Caco-2 (cell line): ENCODE measurements around the gene EPDR1. TPM values are rescaled to one million over a fixed set of nuclear protein-coding genes. Genes with fewer than 3 reads are reported as not detected.
"Not testable (repeated sequence)": the region's sequence is repeated elsewhere in the genome, so short reads cannot be mapped to it uniquely, and the experiment has no call there.

Experiments used
- BruUV-seq: library from RNA; stranded (reverse); fragments of 400-500 nt; replicated peaks from 2 replicates; lab custom pipeline; 2021; lab: Mats Ljungman, UMichigan
- CTCF ChIA-PET: fragments of 300-600 bp; sonication (Branson Sonifier 250); formaldehyde crosslinking; loops from one replicate; lab custom pipeline; 2022; ENCODE audit warnings: antibody characterized with exemption; lab: Charles Lee
- POLR2A ChIA-PET: fragments of 300-600 bp; sonication (Branson Sonifier 250); formaldehyde crosslinking; loops from one replicate; lab custom pipeline; 2022; ENCODE audit warnings: antibody characterized with exemption; lab: Charles Lee
- DNase-seq, 2 experiments: peaks; one replicate each; pipeline versions ENCODE4 v3.0.0 to v3.0.0-alpha.2; 2020 to 2022
- H3K27me3 ChIP-seq: replicated peaks from 2 replicates; pipeline ENCODE4 v1.6.0; 2011; ENCODE audit warnings: low read length; ENCODE audit not compliant: control insufficient read depth, insufficient read depth
- H3K36me3 ChIP-seq: 2 replicates; pipeline ENCODE4 v1.5.1; 2011; ENCODE audit warnings: low read length; ENCODE audit not compliant: control insufficient read depth, insufficient read depth
- H3K4me1 ChIP-seq: fragments of 250-450 bp; sonication (Bioruptor Pico); 2 replicates; pipeline ENCODE4 v1.5.1; 2020; ENCODE audit warnings: mild to moderate bottlenecking
- H3K4me3 ChIP-seq: 2 replicates; pipeline ENCODE4 v1.5.1; 2011; ENCODE audit warnings: low read depth, mild to moderate bottlenecking, control low read depth, low read length
- H3K9me3 ChIP-seq: fragments of 250-450 bp; sonication (Bioruptor Pico); 2 replicates; pipeline ENCODE4 v1.5.1; 2020; ENCODE audit warnings: mild to moderate bottlenecking, moderate library complexity
- H3K27ac Mint-ChIP-seq: one replicate; pipeline ENCODE4 v1.8.0; 2022; ENCODE audit warnings: mixed read lengths; ENCODE audit not compliant: unreplicated experiment
- H3K27me3 Mint-ChIP-seq: one replicate; pipeline ENCODE4 v1.8.0; 2022; ENCODE audit warnings: mixed read lengths; ENCODE audit not compliant: insufficient read depth, unreplicated experiment
- H3K36me3 Mint-ChIP-seq: one replicate; pipeline ENCODE4 v1.8.0; 2022; ENCODE audit warnings: mild to moderate bottlenecking, mixed read lengths; ENCODE audit not compliant: insufficient read depth, unreplicated experiment
- H3K4me1 Mint-ChIP-seq: one replicate; pipeline ENCODE4 v1.8.0; 2022; ENCODE audit warnings: low read depth, mixed read lengths; ENCODE audit not compliant: unreplicated experiment
- H3K4me3 Mint-ChIP-seq: one replicate; pipeline ENCODE4 v1.8.0; 2022; ENCODE audit warnings: mild to moderate bottlenecking, moderate library complexity, mixed read lengths; ENCODE audit not compliant: unreplicated experiment
- H3K9me3 Mint-ChIP-seq: one replicate; pipeline ENCODE4 v1.8.0; 2022; ENCODE audit warnings: mixed read lengths; ENCODE audit not compliant: unreplicated experiment
- intact Hi-C: fragments of 100-400 bp; cut with micrococcal nuclease; formaldehyde crosslinking; loops from one replicate; pipeline ENCODE4 v1.10.0; 2022; ENCODE audit not compliant: unreplicated experiment
- total RNA-seq: library from RNA; stranded (reverse); gene quantifications from 2 replicates; pipeline ENCODE4 v1.2.3, GENCODE V29; 2022
- TF ChIP-seq, protein P1 (sequence below), 2 experiments: fragments of 200-600 bp in 1 of 2; IDR thresholded peaks; 1 replicate in 1 of 2; 2 replicates in 1 of 2; pipeline versions ENCODE4 v1.5.1 to v1.8.0; 2011 to 2022; ENCODE audit warnings: antibody characterized with exemption in 1 of 2, control low read depth in 1 of 2, inconsistent platforms in 1 of 2, low read depth in 1 of 2, low read length in 1 of 2, mild to moderate bottlenecking in 1 of 2, moderate library complexity in 1 of 2; ENCODE audit not compliant: insufficient read depth in 1 of 2, severe bottlenecking in 1 of 2, unreplicated experiment in 1 of 2

EPDR1 gene
- total RNA-seq, 1 experiment from 2014 or later, result 0.25 TPM

DNA sequence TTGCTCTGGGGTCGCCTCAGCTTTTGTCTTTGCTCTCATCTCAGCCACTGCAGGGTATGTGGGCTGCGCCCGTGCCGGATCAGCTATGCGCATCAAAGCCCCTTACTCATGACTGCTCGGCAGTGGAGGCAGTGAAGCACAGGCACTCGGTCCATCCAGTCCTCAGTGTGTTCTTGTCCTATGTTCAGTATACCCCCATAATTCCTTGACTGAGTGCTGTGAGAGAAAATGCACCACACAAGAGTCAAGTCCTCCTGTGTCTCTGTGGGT is 27.4 kb downstream of the EPDR1 start:
- no peaks in the 10 kb centered on the region for H3K36me3 Mint-ChIP-seq
- H3K9me3 ChIP-seq, result no peaks in the 10 kb centered on the region
- H3K27me3 Mint-ChIP-seq, result no peaks in the 10 kb centered on the region
- no peak for DNase-seq
- TF ChIP-seq, protein P1, sequence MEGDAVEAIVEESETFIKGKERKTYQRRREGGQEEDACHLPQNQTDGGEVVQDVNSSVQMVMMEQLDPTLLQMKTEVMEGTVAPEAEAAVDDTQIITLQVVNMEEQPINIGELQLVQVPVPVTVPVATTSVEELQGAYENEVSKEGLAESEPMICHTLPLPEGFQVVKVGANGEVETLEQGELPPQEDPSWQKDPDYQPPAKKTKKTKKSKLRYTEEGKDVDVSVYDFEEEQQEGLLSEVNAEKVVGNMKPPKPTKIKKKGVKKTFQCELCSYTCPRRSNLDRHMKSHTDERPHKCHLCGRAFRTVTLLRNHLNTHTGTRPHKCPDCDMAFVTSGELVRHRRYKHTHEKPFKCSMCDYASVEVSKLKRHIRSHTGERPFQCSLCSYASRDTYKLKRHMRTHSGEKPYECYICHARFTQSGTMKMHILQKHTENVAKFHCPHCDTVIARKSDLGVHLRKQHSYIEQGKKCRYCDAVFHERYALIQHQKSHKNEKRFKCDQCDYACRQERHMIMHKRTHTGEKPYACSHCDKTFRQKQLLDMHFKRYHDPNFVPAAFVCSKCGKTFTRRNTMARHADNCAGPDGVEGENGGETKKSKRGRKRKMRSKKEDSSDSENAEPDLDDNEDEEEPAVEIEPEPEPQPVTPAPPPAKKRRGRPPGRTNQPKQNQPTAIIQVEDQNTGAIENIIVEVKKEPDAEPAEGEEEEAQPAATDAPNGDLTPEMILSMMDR (IDR thresholded peaks at IDR 0.05; ENCODE audit: insufficient read depth in 1 of 2, low read depth in 1 of 2, low read length in 1 of 2, severe bottlenecking in 1 of 2, unreplicated experiment in 1 of 2), result no peak
- H3K27ac Mint-ChIP-seq, result no peak overlapping the region
- intact Hi-C loops, result no loop called here
- no TSS peak for BruUV-seq
- ChIA-PET CTCF (no interaction called here), POLR2A (no interaction called here)
- no peak overlapping the region for H3K4me3 Mint-ChIP-seq
- H3K9me3 Mint-ChIP-seq, result no peaks in the 10 kb centered on the region
- H3K36me3 ChIP-seq, result no peaks in the 10 kb centered on the region
- peaks cover 10% of the 10 kb centered on the region for H3K4me1 ChIP-seq
- no peaks in the 10 kb centered on the region for H3K4me1 Mint-ChIP-seq
- no peaks in the 10 kb centered on the region for H3K27me3 ChIP-seq
- H3K4me3 ChIP-seq, result no peak overlapping the region

DNA sequence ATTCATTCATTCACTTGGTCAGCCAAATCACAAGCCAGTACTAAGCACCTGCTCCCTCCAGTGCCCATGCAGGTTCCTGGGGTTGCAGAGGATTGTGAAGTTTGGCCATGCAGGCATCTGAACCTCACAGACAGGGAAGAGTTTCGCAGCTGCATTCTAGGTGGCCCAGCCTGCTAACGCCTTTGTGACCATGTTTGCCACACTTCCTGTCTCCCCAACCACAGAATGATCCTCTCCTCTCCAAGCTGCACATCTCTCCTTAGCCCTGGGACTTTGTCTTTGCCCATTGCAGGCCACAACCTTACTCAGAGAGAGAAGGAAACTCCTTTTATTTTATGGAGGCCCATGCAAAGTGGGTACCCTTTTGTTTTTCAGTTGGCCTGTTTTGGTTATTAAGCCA is 31.8 kb downstream of the EPDR1 start:
- no peak overlapping the region for H3K4me3 Mint-ChIP-seq
- intact Hi-C loops, result no loop called here
- Histone ChIP-seq H3K36me3 (no peaks in the 10 kb centered on the region), H3K9me3 (0 out of 2 replicates have a peak, but pooled peaks cover 2% of the 10 kb centered on the region), H3K4me3 (no peak overlapping the region), H3K4me1 (no peaks in the 10 kb centered on the region), H3K27me3 (no peaks in the 10 kb centered on the region)
- H3K27ac Mint-ChIP-seq, result no peak overlapping the region
- no peaks in the 10 kb centered on the region for H3K4me1 Mint-ChIP-seq
- no peaks in the 10 kb centered on the region for H3K9me3 Mint-ChIP-seq
- POLR2A ChIA-PET, result interaction anchor here (0.8 kb wide), 1 partner anchor 35 kb away, joined by 3 read pairs; the partner anchor contains the start of gene SFRP4
- no peaks in the 10 kb centered on the region for H3K36me3 Mint-ChIP-seq
- BruUV-seq, result no TSS peak
- peaks cover 3% of the 10 kb centered on the region for H3K27me3 Mint-ChIP-seq
- TF ChIP-seq, protein P1 (IDR thresholded peaks at IDR 0.05; ENCODE audit: insufficient read depth in 1 of 2, low read depth in 1 of 2, low read length in 1 of 2, severe bottlenecking in 1 of 2, unreplicated experiment in 1 of 2), result no peak
- CTCF ChIA-PET, result no interaction called here
- DNase-seq, result no peak

DNA sequence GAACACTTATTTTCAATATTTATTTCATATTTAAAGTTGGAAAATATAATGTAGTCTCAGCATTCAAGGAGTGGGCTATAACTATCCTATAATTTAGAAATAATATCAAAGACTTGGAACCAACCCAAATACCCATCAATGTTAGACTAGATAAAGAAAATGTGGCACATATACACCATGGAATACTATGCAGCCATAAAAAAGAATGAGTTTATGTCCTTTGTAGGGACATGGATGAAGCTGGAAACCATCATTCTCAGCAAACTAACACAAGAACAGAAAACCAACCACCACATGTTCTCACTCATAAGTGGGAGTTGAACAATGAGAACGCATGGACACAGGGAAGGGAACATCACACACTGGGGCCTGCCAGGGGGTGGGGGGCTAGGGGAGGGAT is 33.8 kb downstream of the EPDR1 start:
- H3K4me3 Mint-ChIP-seq, intact Hi-C loops, BruUV-seq, H3K9me3 ChIP-seq, DNase-seq, POLR2A ChIA-PET, CTCF ChIA-PET, H3K36me3 Mint-ChIP-seq, H3K27me3 ChIP-seq, H3K4me1 Mint-ChIP-seq, H3K36me3 ChIP-seq, H3K4me3 ChIP-seq, H3K9me3 Mint-ChIP-seq, H3K27ac Mint-ChIP-seq, H3K4me1 ChIP-seq, H3K27me3 Mint-ChIP-seq: not testable (repeated sequence)

DNA sequence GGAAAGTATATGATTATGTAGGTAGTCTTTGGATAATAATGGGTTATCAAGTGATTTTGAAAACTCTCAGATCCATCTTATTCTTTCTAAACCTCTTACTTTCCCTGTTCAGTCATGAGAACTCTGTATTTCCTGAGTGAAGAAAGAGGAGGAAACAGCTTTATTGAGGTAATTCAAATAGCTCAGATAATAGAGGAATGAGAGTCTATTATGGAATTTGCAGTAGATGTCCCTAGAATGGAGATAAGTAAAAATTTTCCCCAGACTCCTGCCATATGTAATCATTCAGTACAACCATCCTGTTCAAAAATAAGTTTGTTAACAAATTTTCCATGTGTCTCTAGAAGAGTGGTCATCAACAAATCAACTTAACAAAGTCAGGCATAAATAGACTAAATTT is 36.4 kb downstream of the EPDR1 start:
- H3K27me3 Mint-ChIP-seq, result peaks cover 8% of the 10 kb centered on the region
- no peaks in the 10 kb centered on the region for H3K27me3 ChIP-seq
- no peak overlapping the region for H3K4me3 ChIP-seq
- intact Hi-C loops, result no loop called here
- no peak overlapping the region for H3K4me3 Mint-ChIP-seq
- CTCF ChIA-PET, result no interaction called here
- H3K36me3 ChIP-seq, result no peaks in the 10 kb centered on the region
- no peak for DNase-seq
- POLR2A ChIA-PET, result no interaction called here
- no peaks in the 10 kb centered on the region for H3K9me3 Mint-ChIP-seq
- no peaks in the 10 kb centered on the region for H3K36me3 Mint-ChIP-seq
- TF ChIP-seq, protein P1 (IDR thresholded peaks at IDR 0.05; ENCODE audit: insufficient read depth in 1 of 2, low read depth in 1 of 2, low read length in 1 of 2, severe bottlenecking in 1 of 2, unreplicated experiment in 1 of 2), result no peak
- no peaks in the 10 kb centered on the region for H3K4me1 ChIP-seq
- no TSS peak for BruUV-seq
- H3K4me1 Mint-ChIP-seq, result no peaks in the 10 kb centered on the region
- H3K27ac Mint-ChIP-seq, result no peak overlapping the region
- H3K9me3 ChIP-seq, result 0 out of 2 replicates have a peak, but pooled peaks cover 2% of the 10 kb centered on the region
